ENCODE data around the gene LYSMD4. TPM values are rescaled to one million over a fixed set of nuclear protein-coding genes. Genes with fewer than 3 reads are reported as not detected.

The LYSMD4 gene
- total and polyA plus RNA-seq, 2 of the 8 experiments (the other 6 are each of a cell fraction or from before 2014, with no cell fraction given): 7.5 to 17.5 TPM

DNA sequence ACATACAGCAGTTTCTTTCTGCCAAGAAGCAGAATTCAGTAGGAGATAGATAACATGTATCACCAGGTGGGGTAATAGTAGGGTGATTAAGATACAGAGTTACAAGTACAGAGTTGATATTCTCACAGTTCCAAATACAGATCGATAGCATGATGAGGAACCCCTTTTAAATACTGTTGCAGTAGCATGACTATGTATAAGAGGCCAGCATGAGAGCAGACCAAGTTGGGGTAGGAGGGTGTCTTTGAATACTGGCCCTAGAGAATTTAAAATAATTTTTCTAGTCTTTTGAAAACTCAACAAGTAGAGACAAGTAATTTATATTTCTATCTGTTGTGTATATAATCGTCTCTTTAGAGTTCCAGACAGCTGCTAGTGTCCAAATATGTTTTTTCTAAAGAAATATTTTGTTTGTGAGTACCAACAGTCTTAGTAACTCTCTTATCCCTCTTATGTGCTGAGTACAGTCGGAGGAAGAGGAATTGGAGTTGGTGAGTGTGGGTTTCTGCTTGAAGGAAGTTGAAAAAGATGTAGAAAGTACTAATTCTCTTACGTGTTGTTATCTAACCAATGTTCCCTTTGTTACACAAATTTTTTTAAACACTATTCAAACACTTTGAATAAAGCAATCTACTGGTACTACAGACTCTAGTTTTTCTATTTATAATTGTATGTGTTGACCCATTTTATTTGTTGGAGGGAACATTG is 30.2 kb downstream of the LYSMD4 start:
- Histone ChIP-seq H3K36me3 (ENCODE audit: control insufficient read depth in 2 of 4, insufficient read depth in 4 of 4, low read length in 3 of 4) (peaks cover 0 to 6% (median 0%) of the 10 kb centered on the region in 4 experiments; a peak in 1 of 8 replicates), H3K56ac (replicated peaks; ENCODE audit: insufficient read length, low read depth, low read length) (no peak overlapping the region), H3K18ac (ENCODE audit: extremely low read depth, low read length) (no peak overlapping the region), H2BK5ac (ENCODE audit: low read depth, low read length) (no peak overlapping the region), H4K91ac (replicated peaks; ENCODE audit: insufficient read length, low read length) (no peak overlapping the region), H4K20me1 (replicated peaks in 1 of 2; ENCODE audit: control insufficient read depth in 1 of 2, insufficient read depth in 2 of 2, low read length in 2 of 2) (no peaks in the 10 kb centered on the region), H3K9ac (replicated peaks in 1 of 4; ENCODE audit: extremely low read depth in 1 of 4, low read depth in 3 of 4, low read length in 3 of 4) (no peak overlapping the region), H3K79me1 (ENCODE audit: low read depth, low read length) (no peaks in the 10 kb centered on the region), H4K5ac (ENCODE audit: insufficient read length, low read depth, low read length) (no peak overlapping the region), H3K9me3 (ENCODE audit: insufficient read depth in 2 of 2, low read depth in 1 of 2, low read length in 1 of 2) (no peaks in the 10 kb centered on the region), H3K27ac (ENCODE audit: low read depth, low read length) (no peak overlapping the region), H2AK5ac (ENCODE audit: low read depth, low read length) (no peak overlapping the region), H2BK12ac (ENCODE audit: low read depth, low read length) (no peak overlapping the region), H4K8ac (ENCODE audit: extremely low read depth, insufficient read depth, low read length) (no peak overlapping the region), H3K14ac (ENCODE audit: insufficient read length) (no peak overlapping the region), H2BK20ac (ENCODE audit: low read length) (no peak overlapping the region), H2BK15ac (ENCODE audit: low read length) (no peak overlapping the region), H3K4me2 (ENCODE audit: insufficient read depth in 1 of 2, low read depth in 2 of 2, low read length in 2 of 2) (no peak overlapping the region), H2AFZ (ENCODE audit: low read length) (no peak overlapping the region), H3K79me2 (ENCODE audit: control insufficient read depth in 1 of 2, insufficient read depth in 2 of 2, low read length in 2 of 2) (no peaks in the 10 kb centered on the region), H3K4ac (replicated peaks; ENCODE audit: insufficient read length, low read depth, low read length) (no peak overlapping the region), H3K27me3 (replicated peaks in 1 of 4; ENCODE audit: control insufficient read depth in 3 of 4, extremely low read depth in 1 of 4, insufficient read depth in 3 of 4, low read length in 3 of 4) (no peaks in the 10 kb centered on the region), H3K4me3 (ENCODE audit: extremely low read depth in 1 of 4, insufficient read depth in 2 of 4, low read depth in 3 of 4, low read length in 4 of 4) (no peak overlapping the region), H3K4me1 (replicated peaks in 1 of 4; ENCODE audit: control insufficient read depth in 3 of 4, insufficient read depth in 4 of 4, low read length in 3 of 4) (no peaks in the 10 kb centered on the region), H2BK120ac (replicated peaks; ENCODE audit: low read depth, low read length) (no peak overlapping the region), H3K23ac (ENCODE audit: insufficient read length) (no peak overlapping the region), H3K23me2 (ENCODE audit: low read depth, low read length) (no peaks in the 10 kb centered on the region)
- FAIRE-seq: no peak
- TF ChIP-seq SAP30 (IDR thresholded peaks at IDR 0.05; ENCODE audit: insufficient read depth, insufficient replicate concordance, low read length): no peak
- TF ChIP-seq SP1 (IDR thresholded peaks at IDR 0.05; ENCODE audit: low read depth, low read length): no peak
- TF ChIP-seq YY1 (IDR thresholded peaks at IDR 0.05; ENCODE audit: low read depth, low read length): no peak
- TF ChIP-seq POLR2AphosphoS5 (IDR thresholded peaks at IDR 0.05; ENCODE audit: low read depth, low read length): no peak
- TF ChIP-seq BCL11A (IDR thresholded peaks at IDR 0.05; ENCODE audit: low read depth in 2 of 2, low read length in 2 of 2): no peak
- TF ChIP-seq TAF7 (optimal IDR thresholded peaks at IDR 0.05; ENCODE audit: borderline replicate concordance, low read depth, low read length): no peak
- TF ChIP-seq JUN (IDR thresholded peaks at IDR 0.05; ENCODE audit: low read depth, low read length): no peak
- no peak for TF ChIP-seq GABPA (IDR thresholded peaks at IDR 0.05; ENCODE audit: borderline replicate concordance, insufficient read depth, low read length)
- no peak for TF ChIP-seq CTBP2 (IDR thresholded peaks at IDR 0.05; ENCODE audit: borderline replicate concordance, insufficient read depth, insufficient read length, low read length)
- no peak for TF ChIP-seq SRF (IDR thresholded peaks at IDR 0.05; ENCODE audit: low read depth, low read length)
- TF ChIP-seq SIN3A (conservative IDR thresholded peaks at IDR 0.05 in 1 of 2, IDR thresholded peaks at IDR 0.05 in 1 of 2; ENCODE audit: low read depth in 1 of 2, low read length in 2 of 2): no peak
- CTCF ChIA-PET (ENCODE audit: partially characterized antibody): interaction anchor here (0.6 to 5.7 kb wide), 26 partner anchors 12 to 435 kb away, joined by 3 to 53 read pairs (median 7); no protein-coding TSS in a partner anchor
- 70% methylated on average over 4 of the region's 4 CpGs; no CpG with 5 or more reads in 1 of the 2 experiments for WGBS, 2 experiments (ENCODE audit: extremely low coverage in 1 of 2, insufficient coverage in 1 of 2, insufficient read length in 1 of 2, insufficient replicate concordance in 2 of 2, low coverage in 1 of 2, low lambda C conversion rate in 2 of 2, missing lambda C conversion rate in 1 of 2)
- no peak for DNase-seq (ENCODE audit: low read depth in 1 of 2, low spot score in 2 of 2)
- POLR2A ChIA-PET (ENCODE audit: partially characterized antibody): interaction anchor here (0.6 to 1.0 kb wide), 3 partner anchors 29 to 297 kb away, joined by 3 to 4 read pairs (median 3); no protein-coding TSS in a partner anchor

All from H1 (cell line).